ENCODE results near the gene TNFRSF25. TPM values are rescaled to one million over a fixed set of nuclear protein-coding genes. Genes with fewer than 3 reads are reported as not detected.

The TNFRSF25 gene
- total and polyA plus RNA-seq, 2 experiments from 2014 or later = 3.1 to 5.6 TPM

- H3K79me2 ChIP-seq (ENCODE audit: insufficient read depth) = no peaks in the 10 kb centered on the region
- H3K4me2 ChIP-seq (ENCODE audit: unreplicated experiment) = no peak overlapping the region
- H3K36me3 ChIP-seq (ENCODE audit: low read depth) = no peaks in the 10 kb centered on the region
- in situ Hi-C loops (cut with MboI) = no loop called here
- no peak overlapping the region for H2AFZ ChIP-seq
- peaks cover 10% of the 10 kb centered on the region; the same call in 1 of the 2 replicates for H3K4me1 ChIP-seq (ENCODE audit: insufficient read depth)
- no peak overlapping the region for H3K27ac ChIP-seq
- no peak overlapping the region for H3K4me3 ChIP-seq
- DNase-seq = no peak
- no peak overlapping the region for H3K9ac ChIP-seq
- TF ChIP-seq EZH2 (IDR thresholded peaks at IDR 0.05; ENCODE audit: insufficient read depth, poor library complexity, severe bottlenecking) = no peak
- TF ChIP-seq EZH2phosphoT487 (IDR thresholded peaks at IDR 0.05; ENCODE audit: insufficient read depth, low read depth) = no peak
- H3K27me3 ChIP-seq (replicated peaks; ENCODE audit: insufficient read depth) = no peaks in the 10 kb centered on the region
- no peaks in the 10 kb centered on the region for H3F3A ChIP-seq (ENCODE audit: insufficient read depth)
- WGBS, 2 experiments (ENCODE audit: low coverage in 1 of 2, low lambda C conversion rate in 2 of 2, missing lambda C conversion rate in 2 of 2) = 73 to 77% methylated on average over 15 to 18 of the region's 19 CpGs
- H3K9me2 ChIP-seq (ENCODE audit: insufficient read depth) = no peaks in the 10 kb centered on the region
- no peaks in the 10 kb centered on the region for H4K20me1 ChIP-seq (ENCODE audit: insufficient read depth)
- no peaks in the 10 kb centered on the region for H3K9me3 ChIP-seq (ENCODE audit: low read depth)
Measured at GRCh38 chr1:6512245-6512907, 46.4 kb upstream of the TNFRSF25 start.

DNA sequence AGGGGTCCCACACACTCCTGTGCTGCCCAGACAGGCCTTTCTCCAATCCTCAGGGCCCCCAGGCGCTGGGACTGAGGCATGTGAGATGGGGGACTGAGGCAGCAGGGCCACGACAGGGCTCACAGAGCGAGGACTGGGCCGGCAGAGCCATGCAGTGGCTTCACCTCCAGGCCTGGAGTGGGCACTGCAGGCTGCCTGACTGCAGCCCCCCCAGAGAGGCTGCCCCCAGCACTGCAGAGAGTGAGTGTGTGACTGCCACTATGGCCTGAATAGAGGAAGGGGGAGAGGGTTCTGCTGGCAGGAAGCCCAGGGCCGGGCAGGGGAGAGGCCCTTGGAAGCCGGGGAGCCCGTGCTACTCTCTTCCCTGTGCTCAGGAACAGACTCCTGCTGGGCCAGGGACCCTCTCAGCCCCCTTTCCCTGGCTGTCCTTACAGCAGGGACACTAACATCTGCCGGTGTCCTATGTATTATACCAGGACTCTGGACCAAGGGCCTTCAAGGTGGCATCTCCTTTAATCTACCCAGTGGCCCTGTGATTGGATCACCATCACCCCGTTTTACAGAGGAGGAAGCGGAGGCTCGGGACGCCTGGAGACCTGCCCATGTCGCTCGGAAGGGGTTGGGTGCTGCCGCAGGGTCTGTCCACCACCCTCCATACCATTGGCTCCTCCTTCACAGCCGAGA is 45.7 kb upstream of the TNFRSF25 start:
- Histone ChIP-seq H2AFZ (no peak overlapping the region), H3K9ac (no peak overlapping the region)

GRCh38 chr1:6511056-6511455 is 45.1 kb upstream of the TNFRSF25 start:
- no peaks in the 10 kb centered on the region for H3K9me2 ChIP-seq (ENCODE audit: insufficient read depth)
- H3K4me1 ChIP-seq (ENCODE audit: insufficient read depth) = peaks cover 7% of the 10 kb centered on the region; the same call in 1 of the 2 replicates
- no peaks in the 10 kb centered on the region for H3K9me3 ChIP-seq (ENCODE audit: low read depth)
- in situ Hi-C loops (cut with MboI) = no loop called here
- WGBS, 2 experiments (ENCODE audit: low coverage in 1 of 2, low lambda C conversion rate in 2 of 2, missing lambda C conversion rate in 2 of 2) = 65 to 78% methylated on average over 4 to 6 of the region's 6 CpGs
- H3K27me3 ChIP-seq (replicated peaks; ENCODE audit: insufficient read depth) = no peaks in the 10 kb centered on the region
- H3K4me3 ChIP-seq = no peak overlapping the region
- no peak overlapping the region for H3K9ac ChIP-seq
- no peak for TF ChIP-seq EZH2phosphoT487 (IDR thresholded peaks at IDR 0.05; ENCODE audit: insufficient read depth, low read depth)
- TF ChIP-seq EZH2 (IDR thresholded peaks at IDR 0.05; ENCODE audit: insufficient read depth, poor library complexity, severe bottlenecking) = no peak
- H3K4me2 ChIP-seq (ENCODE audit: unreplicated experiment) = no peak overlapping the region
- no peaks in the 10 kb centered on the region for H3K79me2 ChIP-seq (ENCODE audit: insufficient read depth)
- H3K36me3 ChIP-seq (ENCODE audit: low read depth) = no peaks in the 10 kb centered on the region
- no peaks in the 10 kb centered on the region for H3F3A ChIP-seq (ENCODE audit: insufficient read depth)
- no peak overlapping the region for H2AFZ ChIP-seq
- H4K20me1 ChIP-seq (ENCODE audit: insufficient read depth) = no peaks in the 10 kb centered on the region
- DNase-seq = no peak
- no peak overlapping the region for H3K27ac ChIP-seq

More for the DNA sequence above, 45.7 kb upstream of the TNFRSF25 start:
- no peaks in the 10 kb centered on the region for H3K9me2 ChIP-seq (ENCODE audit: insufficient read depth)
- no peak for DNase-seq
- in situ Hi-C loops (cut with MboI) = no loop called here
- H3K36me3 ChIP-seq (ENCODE audit: low read depth) = no peaks in the 10 kb centered on the region
- no peaks in the 10 kb centered on the region for H4K20me1 ChIP-seq (ENCODE audit: insufficient read depth)
- H3K4me2 ChIP-seq (ENCODE audit: unreplicated experiment) = no peak overlapping the region
- H3K27me3 ChIP-seq (replicated peaks; ENCODE audit: insufficient read depth) = no peaks in the 10 kb centered on the region
- no peak for TF ChIP-seq EZH2phosphoT487 (IDR thresholded peaks at IDR 0.05; ENCODE audit: insufficient read depth, low read depth)
- TF ChIP-seq EZH2 (IDR thresholded peaks at IDR 0.05; ENCODE audit: insufficient read depth, poor library complexity, severe bottlenecking) = no peak
- peaks cover 7% of the 10 kb centered on the region; the same call in 1 of the 2 replicates for H3K4me1 ChIP-seq (ENCODE audit: insufficient read depth)
- no peaks in the 10 kb centered on the region for H3K9me3 ChIP-seq (ENCODE audit: low read depth)
- 85 to 88% methylated on average over 16 of the region's 16 CpGs for WGBS, 2 experiments (ENCODE audit: low coverage in 1 of 2, low lambda C conversion rate in 2 of 2, missing lambda C conversion rate in 2 of 2)
- no peak overlapping the region for H3K4me3 ChIP-seq
- no peaks in the 10 kb centered on the region for H3K79me2 ChIP-seq (ENCODE audit: insufficient read depth)
- no peak overlapping the region for H3K27ac ChIP-seq
- no peaks in the 10 kb centered on the region for H3F3A ChIP-seq (ENCODE audit: insufficient read depth)

GRCh38 chr1:6510493-6510892 is 44.5 kb upstream of the TNFRSF25 start:
- no peak overlapping the region for H3K27ac ChIP-seq

More at GRCh38 chr1:6510493-6510892, 44.5 kb upstream of the TNFRSF25 start:
- TF ChIP-seq EZH2phosphoT487 (IDR thresholded peaks at IDR 0.05; ENCODE audit: insufficient read depth, low read depth) (no peak), EZH2 (IDR thresholded peaks at IDR 0.05; ENCODE audit: insufficient read depth, poor library complexity, severe bottlenecking) (no peak)
- Histone ChIP-seq H3K9ac (no peak overlapping the region), H3K9me3 (ENCODE audit: low read depth) (no peaks in the 10 kb centered on the region), H4K20me1 (ENCODE audit: insufficient read depth) (no peaks in the 10 kb centered on the region), H3F3A (ENCODE audit: insufficient read depth) (no peaks in the 10 kb centered on the region), H3K4me1 (ENCODE audit: insufficient read depth) (0 out of 2 replicates have a peak, but pooled peaks cover 1% of the 10 kb centered on the region), H3K4me3 (no peak overlapping the region), H3K9me2 (ENCODE audit: insufficient read depth) (no peaks in the 10 kb centered on the region), H2AFZ (no peak overlapping the region), H3K4me2 (ENCODE audit: unreplicated experiment) (no peak overlapping the region), H3K27me3 (replicated peaks; ENCODE audit: insufficient read depth) (no peaks in the 10 kb centered on the region), H3K36me3 (ENCODE audit: low read depth) (no peaks in the 10 kb centered on the region), H3K79me2 (ENCODE audit: insufficient read depth) (no peaks in the 10 kb centered on the region)
- DNase-seq = no peak
- 78 to 96% methylated on average over 5 to 6 of the region's 6 CpGs for WGBS, 2 experiments (ENCODE audit: low coverage in 1 of 2, low lambda C conversion rate in 2 of 2, missing lambda C conversion rate in 2 of 2)
- in situ Hi-C loops (cut with MboI) = no loop called here
